GM19468 (cell line): Measurements from ENCODE around the gene USP12.
"Not testable (repeated sequence)": the region's sequence is repeated elsewhere in the genome, so short reads cannot be mapped to it uniquely, and the experiment has no call there.

ENCODE experiments used
- ATAC-seq: cut with Tn5 transposase; IDR thresholded peaks from one replicate; pipeline ENCODE4 v1.9.1; 2021; ENCODE audit warnings: mild to moderate bottlenecking, moderate library complexity, moderate number of reproducible peaks; ENCODE audit not compliant: unreplicated experiment; ENCODE audit errors: extremely low read depth

USP12 gene

GRCh38 chr13:27159806-27160563, 11.6 kb downstream of the USP12 start:
- no peak for ATAC-seq

GRCh38 chr13:27158335-27158734, 13.3 kb downstream of the USP12 start:
- no peak for ATAC-seq

- no peak for ATAC-seq
Measured at GRCh38 chr13:27151798-27152599, 19.6 kb downstream of the USP12 start.

GRCh38 chr13:27149702-27150101, 21.9 kb downstream of the USP12 start:
- ATAC-seq = no peak

GRCh38 chr13:27148900-27149299, 22.7 kb downstream of the USP12 start:
- ATAC-seq = no peak

GRCh38 chr13:27147530-27148170, 24.0 kb downstream of the USP12 start:
- ATAC-seq = peak; percentile 32

GRCh38 chr13:27141746-27142145, 29.9 kb downstream of the USP12 start:
- ATAC-seq = no peak

GRCh38 chr13:27141159-27141558, 30.5 kb downstream of the USP12 start:
- not testable (repeated sequence) for ATAC-seq

- no peak for ATAC-seq
Measured at GRCh38 chr13:27140060-27140459, 31.6 kb downstream of the USP12 start.

GRCh38 chr13:27139565-27139964, 32.0 kb downstream of the USP12 start:
- no peak for ATAC-seq

- ATAC-seq = no peak
Measured at GRCh38 chr13:27138457-27139093, 33.0 kb downstream of the USP12 start.

- no peak for ATAC-seq
Measured at GRCh38 chr13:27137759-27138158, 33.9 kb downstream of the USP12 start.

GRCh38 chr13:27135023-27135422, 36.6 kb downstream of the USP12 start:
- ATAC-seq = no peak

GRCh38 chr13:27133889-27134288, 37.7 kb downstream of the USP12 start:
- no peak for ATAC-seq

- no peak for ATAC-seq
Measured at GRCh38 chr13:27132538-27132937, 39.1 kb downstream of the USP12 start.

GRCh38 chr13:27131906-27132305, 39.7 kb downstream of the USP12 start:
- no peak for ATAC-seq

- peak; percentile 73 for ATAC-seq
Measured at GRCh38 chr13:27130979-27131623, 40.5 kb downstream of the USP12 start.

GRCh38 chr13:27130223-27130978, 41.2 kb downstream of the USP12 start:
- no peak for ATAC-seq
